LNCAP (cell line): ENCODE measurements around the gene AFAP1L1.

Experiments
- CTCF ChIP-seq: fragments of 450-650 bp; IDR thresholded peaks from 2 replicates; pipeline ENCODE4 v1.5.1; 2017; ENCODE audit warnings: mild to moderate bottlenecking

Gene AFAP1L1

DNA sequence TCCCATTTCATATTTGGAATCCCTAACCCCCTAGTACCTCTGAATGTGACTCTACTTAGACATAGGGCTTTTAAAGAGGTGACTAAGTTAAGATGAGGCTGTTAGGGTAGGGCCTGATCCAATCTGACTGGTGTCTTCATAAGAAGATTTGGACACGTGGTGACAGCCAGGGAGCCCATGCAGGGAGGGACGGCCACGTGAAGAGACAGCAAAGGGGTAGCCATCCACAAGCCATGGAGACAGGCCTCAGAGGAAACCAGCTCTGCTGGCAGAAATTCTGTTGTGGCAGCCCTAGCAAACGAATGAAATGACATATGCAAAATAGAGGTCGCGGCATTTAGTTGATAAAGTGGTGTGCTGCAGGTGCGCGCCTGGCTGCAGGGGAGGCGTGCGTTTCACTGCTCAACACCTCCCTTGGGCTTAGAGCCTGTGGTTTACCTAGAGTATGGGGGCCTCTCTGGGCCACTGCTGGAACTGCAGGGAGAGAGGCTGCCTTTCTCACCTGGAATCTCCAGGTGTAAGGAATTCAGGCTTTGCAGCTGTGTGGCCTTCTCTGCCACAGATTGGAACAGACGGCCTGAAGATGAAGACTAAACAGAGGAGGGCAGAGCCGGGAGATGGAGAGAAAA lies 7.1 kb upstream of the AFAP1L1 start:
- peak; percentile 86 for TF ChIP-seq CTCF

DNA sequence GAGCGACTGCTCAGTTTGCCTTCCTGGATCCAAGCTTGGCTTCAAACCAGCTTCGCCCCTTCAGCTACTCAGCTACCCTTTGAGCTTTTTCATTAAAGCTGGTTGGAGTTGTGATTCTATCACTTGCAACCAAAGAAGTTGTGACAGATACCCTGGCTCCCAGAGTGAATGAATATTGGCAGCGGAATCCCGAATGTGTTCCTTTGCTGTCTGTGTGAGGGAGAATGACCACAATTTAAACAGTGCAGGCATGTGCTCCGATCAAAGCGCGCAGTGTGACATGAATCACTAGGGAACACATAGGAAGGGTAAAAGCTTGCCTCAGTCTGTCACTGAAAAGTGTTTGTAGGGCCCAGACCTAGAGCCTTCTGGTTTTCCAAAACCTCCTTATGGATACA lies 6.6 kb upstream of the AFAP1L1 start:
- no peak for TF ChIP-seq CTCF

DNA sequence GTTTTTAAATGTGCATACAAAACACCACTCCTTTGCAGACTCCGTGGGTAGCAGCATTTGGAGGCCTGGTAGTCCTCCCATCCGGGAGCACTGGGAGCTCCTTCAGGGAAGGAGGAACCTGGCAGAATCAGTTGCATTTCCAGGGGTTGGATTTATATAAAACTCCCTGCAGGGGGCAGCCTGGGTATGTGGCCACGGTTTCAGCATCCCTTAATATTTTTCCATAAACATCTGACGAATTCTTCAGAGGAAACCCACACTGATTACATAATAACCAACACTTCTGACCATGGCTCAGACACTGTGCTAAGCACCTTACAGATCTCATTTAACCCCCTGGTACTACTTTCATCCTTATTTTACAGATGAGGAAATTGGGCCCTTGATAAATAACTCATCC lies 6.1 kb upstream of the AFAP1L1 start:
- peak; percentile 29; the same call in 1 of the 2 replicates for TF ChIP-seq CTCF

- TF ChIP-seq CTCF = no peak
Observed at GRCh38 chr5:149267241-149267973, 4.3 kb upstream of the AFAP1L1 start.

DNA sequence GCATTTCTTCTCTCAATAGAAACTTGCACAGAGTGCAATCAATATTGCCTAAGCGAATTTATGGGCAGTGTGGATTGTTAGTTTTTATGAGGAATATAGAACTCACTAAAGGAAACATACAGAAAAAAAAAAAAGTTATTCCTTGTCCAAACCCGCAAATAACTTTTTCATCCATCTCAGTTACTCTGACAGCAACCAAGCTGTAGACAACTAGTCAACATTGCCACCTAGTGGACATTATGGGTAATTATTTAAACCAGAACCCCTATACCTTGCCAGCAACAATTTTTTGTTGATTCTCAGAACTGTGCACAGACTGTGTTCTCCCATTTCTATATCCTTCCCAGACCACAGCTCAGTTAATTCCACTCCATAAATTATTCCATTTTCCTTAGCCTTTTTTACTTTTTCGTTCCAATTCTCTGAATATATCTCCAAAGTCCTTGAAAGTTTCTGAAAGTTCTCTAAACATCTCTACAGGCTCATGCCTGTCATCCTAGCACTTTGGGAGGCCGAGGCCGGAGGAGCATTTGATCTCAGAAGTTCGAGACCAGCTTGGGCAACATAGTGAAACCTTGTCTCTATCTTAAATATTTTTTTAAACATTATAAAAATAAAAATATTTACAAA lies 2.6 kb upstream of the AFAP1L1 start:
- TF ChIP-seq CTCF = peak; percentile 76

GRCh38 chr5:149271195-149271715 lies 404 bp upstream of the AFAP1L1 start:
- TF ChIP-seq CTCF = no peak

- TF ChIP-seq CTCF = no peak
Observed at GRCh38 chr5:149273237-149273636, 1.6 kb downstream of the AFAP1L1 start.
